ENCODE measurements around the gene FIP1L1.

The FIP1L1 gene

DNA sequence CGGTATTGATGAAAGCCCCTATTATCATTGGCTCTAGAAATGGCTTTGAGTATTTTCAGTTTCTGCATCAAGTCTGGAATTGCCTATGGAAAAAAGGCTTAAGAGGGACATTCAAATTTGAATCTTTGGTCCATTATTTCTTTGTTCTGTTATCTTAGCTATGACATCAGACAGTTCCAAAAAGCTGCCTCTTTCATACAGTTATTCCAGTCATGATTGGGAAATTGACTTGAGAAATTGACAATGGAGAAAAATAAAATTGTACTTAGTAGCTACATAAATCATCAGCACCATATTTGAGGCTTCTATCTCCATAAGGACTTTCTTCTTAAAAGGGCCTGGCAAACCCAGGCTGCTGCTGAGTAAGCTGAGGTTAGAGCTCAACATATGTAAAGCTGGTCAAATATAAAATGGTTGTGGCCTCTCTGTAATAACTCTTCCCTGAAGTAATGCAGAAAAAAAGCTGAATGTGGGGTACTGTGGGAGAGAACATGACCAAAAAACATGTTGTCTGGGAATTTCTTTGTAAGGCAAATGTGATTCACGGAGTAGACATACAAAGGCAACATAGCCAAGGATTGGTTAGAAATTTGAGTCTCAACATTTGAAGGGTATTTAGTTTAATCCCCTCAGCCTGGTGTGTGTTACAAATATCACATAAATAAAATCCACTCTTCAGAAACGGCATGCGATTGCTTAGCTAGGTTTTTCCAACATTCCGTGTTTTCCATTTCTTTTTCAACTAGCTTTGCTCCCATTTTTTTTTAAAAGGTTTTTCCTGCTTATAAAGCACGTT lies 112.9 kb downstream of the FIP1L1 start:
- TF ChIP-seq, protein P1, sequence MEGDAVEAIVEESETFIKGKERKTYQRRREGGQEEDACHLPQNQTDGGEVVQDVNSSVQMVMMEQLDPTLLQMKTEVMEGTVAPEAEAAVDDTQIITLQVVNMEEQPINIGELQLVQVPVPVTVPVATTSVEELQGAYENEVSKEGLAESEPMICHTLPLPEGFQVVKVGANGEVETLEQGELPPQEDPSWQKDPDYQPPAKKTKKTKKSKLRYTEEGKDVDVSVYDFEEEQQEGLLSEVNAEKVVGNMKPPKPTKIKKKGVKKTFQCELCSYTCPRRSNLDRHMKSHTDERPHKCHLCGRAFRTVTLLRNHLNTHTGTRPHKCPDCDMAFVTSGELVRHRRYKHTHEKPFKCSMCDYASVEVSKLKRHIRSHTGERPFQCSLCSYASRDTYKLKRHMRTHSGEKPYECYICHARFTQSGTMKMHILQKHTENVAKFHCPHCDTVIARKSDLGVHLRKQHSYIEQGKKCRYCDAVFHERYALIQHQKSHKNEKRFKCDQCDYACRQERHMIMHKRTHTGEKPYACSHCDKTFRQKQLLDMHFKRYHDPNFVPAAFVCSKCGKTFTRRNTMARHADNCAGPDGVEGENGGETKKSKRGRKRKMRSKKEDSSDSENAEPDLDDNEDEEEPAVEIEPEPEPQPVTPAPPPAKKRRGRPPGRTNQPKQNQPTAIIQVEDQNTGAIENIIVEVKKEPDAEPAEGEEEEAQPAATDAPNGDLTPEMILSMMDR (IDR thresholded peaks at IDR 0.05; ENCODE audit: insufficient read depth, low read depth, low read length, missing control alignments), result no peak
- H3K4me3 ChIP-seq (ENCODE audit: low read length), result no peak overlapping the region
- DNase-seq (ENCODE audit: low read depth), result no peak

DNA sequence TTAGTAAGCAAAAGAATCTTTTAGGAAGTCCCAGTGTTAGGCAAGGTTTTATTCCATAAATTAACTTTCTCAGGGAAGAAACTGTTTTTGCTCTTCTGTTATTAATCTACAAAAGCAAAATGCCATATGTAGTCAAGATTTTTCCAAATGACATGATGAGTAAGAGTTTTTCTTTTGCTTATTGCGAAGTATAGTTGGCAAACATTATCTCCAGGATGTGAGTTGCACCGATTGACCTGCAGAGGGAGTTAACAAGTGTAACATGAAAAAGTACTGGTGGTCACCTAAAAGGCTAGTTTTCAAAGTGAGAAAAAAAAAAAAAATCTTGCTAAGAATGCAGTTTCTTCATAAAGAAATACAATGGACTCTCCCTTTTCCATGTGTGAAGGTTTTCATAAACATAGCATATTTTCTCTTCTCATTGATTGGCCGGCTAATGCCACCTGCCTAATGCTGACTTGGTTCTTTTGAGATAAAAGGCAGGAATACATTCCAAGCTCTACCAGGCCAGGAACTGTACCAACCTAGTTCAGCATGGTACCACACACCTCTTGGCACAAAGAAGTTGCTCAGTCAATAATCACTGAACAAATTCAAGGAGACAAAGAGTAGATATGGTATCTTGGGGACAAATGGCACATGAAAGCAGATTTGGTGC lies 113.7 kb downstream of the FIP1L1 start:
- DNase-seq (ENCODE audit: low read depth), result peak; percentile 78
- H3K4me3 ChIP-seq (ENCODE audit: low read length), result no peak overlapping the region
- TF ChIP-seq, protein P1 (IDR thresholded peaks at IDR 0.05; ENCODE audit: insufficient read depth, low read depth, low read length, missing control alignments), result peak; percentile 70

DNA sequence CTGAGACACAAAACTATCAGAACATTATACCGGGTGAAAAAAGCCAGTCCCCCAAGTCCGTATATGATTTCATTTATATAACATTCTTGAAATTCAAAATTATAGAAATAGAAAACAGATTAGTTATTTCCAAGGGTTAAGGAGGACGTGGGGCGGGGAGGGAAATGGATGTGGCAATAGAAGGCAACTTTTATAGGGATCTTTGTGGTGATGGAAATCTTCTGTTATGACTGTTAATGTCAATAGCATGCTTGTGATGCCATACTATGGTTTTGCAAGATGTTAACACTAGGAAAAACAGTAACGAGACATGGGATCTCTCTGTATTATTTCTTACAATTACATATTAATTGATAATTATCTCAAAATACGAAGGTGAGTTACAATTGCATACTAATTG lies 117.4 kb downstream of the FIP1L1 start:
- no peak overlapping the region for H3K4me3 ChIP-seq (ENCODE audit: low read length)
- TF ChIP-seq, protein P1 (IDR thresholded peaks at IDR 0.05; ENCODE audit: insufficient read depth, low read depth, low read length, missing control alignments), result no peak
- DNase-seq (ENCODE audit: low read depth), result no peak

DNA sequence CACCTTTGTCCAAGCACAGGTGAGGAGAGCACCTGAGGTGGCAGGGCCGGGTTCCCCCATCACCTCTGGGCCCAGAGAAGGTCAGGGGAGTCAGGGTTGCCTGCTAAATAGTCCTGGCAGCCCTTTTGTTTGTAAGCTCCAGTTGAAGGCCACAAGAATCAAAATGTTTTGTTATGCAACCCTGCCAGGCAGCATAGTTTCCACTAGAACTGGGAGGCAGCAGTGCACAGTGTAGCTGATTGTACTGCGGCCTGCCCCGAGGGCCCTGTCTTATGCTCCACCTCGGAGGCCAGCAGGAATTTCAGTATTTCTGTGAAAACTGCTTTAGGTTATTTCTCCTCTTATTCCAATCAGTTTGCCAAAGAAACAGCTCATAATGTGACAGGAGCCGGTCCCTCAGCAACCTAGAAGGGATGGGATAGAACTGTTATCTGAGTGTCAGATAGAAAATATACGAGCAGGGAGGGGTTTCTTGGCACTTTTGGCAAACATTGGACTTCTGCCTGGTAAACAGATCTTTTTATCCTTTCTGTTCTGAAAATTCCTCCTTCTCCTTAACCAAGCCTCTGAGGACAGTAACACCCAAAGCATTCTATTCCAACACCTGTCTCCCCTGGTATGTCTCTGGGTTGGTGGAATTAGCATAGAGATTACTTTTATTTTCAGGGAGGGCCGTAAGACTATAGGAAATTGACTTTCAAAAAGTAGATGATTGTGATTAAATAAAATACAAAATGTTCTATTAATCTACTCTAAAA lies 120.2 kb downstream of the FIP1L1 start:
- no peak for DNase-seq (ENCODE audit: low read depth)
- H3K4me3 ChIP-seq (ENCODE audit: low read length), result no peak overlapping the region
- TF ChIP-seq, protein P1 (IDR thresholded peaks at IDR 0.05; ENCODE audit: insufficient read depth, low read depth, low read length, missing control alignments), result no peak

DNA sequence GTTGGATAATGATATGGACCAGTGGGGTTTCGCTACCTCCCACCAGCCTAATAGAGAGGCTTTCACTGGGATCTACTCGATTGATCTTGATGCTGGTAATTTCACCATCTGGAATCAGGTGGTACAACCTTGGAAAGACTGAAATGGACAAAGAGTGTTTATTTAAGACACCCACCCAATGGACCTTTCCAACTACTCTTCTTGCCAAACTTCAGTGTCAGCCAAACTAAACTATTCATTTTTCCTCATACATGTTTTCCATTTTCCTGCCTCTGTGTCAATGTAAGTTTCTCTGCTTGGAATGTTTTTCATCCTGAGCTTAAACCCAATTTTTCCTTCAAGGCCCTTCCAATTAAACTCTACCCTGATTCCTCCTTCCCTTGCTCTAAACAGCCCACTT lies 121.3 kb downstream of the FIP1L1 start:
- TF ChIP-seq, protein P1 (IDR thresholded peaks at IDR 0.05; ENCODE audit: insufficient read depth, low read depth, low read length, missing control alignments), result no peak
- no peak overlapping the region for H3K4me3 ChIP-seq (ENCODE audit: low read length)
- no peak for DNase-seq (ENCODE audit: low read depth)

DNA sequence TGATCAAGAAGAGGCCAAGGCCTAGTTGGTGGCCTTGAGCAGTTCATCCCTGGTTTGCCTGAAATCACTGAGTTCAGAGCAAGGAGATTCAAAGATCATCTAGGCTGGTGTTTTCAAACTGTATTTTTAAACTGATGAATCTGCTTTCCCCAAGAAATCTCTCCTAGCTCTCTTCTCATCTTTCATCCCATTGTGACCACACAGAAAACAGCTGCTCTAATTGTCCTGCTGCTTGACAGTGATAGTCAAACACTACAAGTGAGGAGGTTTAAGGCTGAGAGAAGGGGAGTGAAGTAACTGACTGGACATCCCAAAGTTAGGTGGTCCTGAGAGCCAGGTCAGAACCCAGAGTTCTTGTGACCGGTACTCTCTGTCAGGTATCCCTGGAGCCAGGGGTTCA lies 122.3 kb downstream of the FIP1L1 start:
- TF ChIP-seq, protein P1 (IDR thresholded peaks at IDR 0.05; ENCODE audit: insufficient read depth, low read depth, low read length, missing control alignments), result no peak
- H3K4me3 ChIP-seq (ENCODE audit: low read length), result no peak overlapping the region
- DNase-seq (ENCODE audit: low read depth), result no peak
